GM12872 (cell line): ENCODE data around the gene APOBEC4.

ENCODE experiments used
- TF ChIP-seq, protein P1 (sequence below): IDR thresholded peaks from 3 replicates; pipeline ENCODE4 v1.5.1; 2011; ENCODE audit warnings: low read depth, mild to moderate bottlenecking, low read length, moderate library complexity; ENCODE audit not compliant: insufficient read depth

APOBEC4 gene

DNA sequence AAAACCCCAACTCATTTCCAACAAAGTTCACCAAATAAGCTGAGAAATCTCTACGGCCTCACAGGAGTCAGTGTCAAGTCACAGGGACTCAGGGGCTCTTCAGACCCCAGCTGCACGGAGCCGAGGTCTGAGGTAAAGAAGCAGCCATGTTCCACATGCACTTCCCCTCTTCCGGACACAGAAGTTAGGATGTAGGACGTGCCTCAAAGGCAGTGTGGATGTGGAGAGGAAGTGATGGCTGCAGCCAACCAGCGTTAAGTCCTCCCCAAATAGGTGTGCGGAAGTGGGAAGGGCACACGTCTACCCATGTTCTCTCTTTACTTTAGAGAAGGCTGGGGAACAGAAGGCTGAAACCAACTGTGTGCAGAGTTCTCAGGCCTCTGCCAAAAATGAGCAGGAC is 48.3 kb downstream of the APOBEC4 start:
- TF ChIP-seq, protein P1, sequence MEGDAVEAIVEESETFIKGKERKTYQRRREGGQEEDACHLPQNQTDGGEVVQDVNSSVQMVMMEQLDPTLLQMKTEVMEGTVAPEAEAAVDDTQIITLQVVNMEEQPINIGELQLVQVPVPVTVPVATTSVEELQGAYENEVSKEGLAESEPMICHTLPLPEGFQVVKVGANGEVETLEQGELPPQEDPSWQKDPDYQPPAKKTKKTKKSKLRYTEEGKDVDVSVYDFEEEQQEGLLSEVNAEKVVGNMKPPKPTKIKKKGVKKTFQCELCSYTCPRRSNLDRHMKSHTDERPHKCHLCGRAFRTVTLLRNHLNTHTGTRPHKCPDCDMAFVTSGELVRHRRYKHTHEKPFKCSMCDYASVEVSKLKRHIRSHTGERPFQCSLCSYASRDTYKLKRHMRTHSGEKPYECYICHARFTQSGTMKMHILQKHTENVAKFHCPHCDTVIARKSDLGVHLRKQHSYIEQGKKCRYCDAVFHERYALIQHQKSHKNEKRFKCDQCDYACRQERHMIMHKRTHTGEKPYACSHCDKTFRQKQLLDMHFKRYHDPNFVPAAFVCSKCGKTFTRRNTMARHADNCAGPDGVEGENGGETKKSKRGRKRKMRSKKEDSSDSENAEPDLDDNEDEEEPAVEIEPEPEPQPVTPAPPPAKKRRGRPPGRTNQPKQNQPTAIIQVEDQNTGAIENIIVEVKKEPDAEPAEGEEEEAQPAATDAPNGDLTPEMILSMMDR, result no peak

DNA sequence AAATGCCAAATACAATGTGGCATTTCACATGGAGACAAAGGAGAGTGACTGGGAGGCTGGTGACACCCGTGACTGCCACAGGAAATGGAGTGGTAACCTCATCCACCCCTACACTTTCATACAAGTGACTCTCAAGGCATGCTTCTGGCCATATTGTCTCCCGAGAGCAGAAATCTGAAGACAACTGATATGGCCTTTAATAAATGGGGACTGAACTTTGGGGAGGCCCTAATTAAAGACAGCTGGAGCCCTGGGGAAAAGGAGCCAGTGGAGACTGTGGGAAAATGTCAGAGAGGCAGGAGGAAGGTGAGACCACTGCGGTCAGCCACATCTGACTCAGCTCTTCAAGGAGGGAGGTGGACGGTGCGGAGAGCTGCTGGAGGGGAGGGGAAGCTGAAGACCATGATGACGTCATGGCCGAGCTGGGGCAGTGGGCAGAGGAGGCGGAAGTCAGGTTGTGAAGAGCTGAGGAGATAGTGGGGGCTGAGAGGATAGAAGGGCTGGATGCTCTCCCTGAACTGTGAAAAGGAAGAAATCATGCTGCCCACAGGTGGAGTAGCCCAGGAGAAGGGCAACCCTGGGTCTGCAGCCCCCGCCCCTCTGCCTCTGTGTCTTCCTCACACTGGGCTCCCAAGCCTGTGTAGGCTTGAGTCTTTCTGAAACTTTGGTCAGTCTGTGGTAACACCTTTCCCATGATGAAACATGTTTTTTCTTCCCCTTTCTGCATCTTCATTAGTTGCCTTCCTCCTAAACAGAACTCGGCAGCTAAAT is 48.9 kb downstream of the APOBEC4 start:
- TF ChIP-seq, protein P1, result no peak

DNA sequence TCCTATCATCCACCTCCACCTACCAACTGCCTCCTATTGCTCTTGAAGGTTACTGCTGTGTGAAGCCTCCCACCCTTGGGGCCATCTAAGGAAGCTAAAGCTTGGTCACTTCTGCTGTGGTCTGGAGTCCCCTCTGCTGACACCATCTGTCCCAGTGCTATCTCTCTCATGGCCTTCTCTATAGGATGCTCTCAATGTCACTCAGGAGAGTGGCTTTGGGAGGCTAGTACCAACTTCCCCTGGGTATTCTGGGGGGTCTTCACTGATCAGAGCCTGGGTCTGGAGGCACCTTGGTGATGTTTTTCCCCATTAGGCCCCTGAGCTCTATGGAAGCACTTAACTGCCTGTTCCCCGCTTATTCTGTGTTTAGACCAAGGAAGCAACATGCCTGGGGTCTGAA is 50.6 kb downstream of the APOBEC4 start:
- TF ChIP-seq, protein P1, result no peak

DNA sequence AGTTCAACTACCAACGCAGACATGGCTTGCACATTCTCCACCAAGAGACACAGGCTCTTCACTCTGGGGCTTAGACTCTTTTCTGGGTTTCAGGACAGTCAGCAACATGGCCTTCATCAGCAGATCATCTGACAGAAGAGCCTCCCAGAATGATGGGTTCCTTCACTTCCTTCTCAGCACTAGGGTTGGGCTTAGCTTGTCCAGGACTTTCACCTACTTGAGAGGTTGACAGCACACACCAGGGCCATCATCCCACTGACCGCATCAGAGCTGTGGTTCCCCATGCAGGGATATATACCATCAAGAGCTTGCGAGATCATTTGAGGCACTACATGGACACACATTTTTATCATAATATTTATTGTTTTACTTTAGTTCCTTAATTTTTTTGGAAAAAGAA is 52.5 kb downstream of the APOBEC4 start:
- TF ChIP-seq, protein P1, result no peak

DNA sequence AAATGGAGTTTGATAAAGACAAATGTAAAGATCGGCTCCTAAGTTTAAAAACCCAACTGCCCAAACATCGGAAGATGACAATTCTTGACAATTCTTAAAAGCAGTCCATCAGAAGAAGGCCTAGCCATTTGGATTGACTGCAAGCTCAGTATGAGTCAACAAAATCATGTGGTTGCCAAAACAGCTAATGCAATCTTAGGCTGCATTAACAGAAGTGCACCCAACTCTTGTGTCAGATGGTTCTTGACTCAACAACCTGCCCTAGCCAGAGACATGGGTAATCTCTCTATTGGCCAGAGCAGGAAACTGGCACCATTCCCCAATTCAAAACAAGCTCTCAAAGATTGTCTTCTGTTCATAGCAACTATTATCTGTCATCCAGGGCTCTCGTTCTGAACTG is 53.0 kb downstream of the APOBEC4 start:
- TF ChIP-seq, protein P1, result no peak

DNA sequence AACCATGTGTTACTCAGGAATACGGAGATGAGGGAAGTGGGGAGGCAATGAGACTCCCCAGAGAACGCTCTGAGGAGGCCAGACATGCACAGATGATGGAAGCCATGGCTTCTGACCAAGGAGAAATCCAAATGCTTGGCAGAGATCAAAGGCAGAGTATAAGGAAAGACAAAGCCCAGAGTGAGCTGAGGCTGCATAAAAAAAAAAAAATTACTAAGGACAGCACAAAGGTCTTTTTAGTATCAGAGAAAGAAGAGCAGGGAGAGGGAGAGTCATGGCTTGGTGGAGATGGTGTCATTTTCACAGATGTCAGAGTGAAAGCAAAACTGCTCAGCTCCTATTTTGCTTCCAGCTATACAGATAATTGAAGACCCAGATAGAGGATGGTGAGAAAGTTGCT is 54.7 kb downstream of the APOBEC4 start:
- TF ChIP-seq, protein P1, result no peak

DNA sequence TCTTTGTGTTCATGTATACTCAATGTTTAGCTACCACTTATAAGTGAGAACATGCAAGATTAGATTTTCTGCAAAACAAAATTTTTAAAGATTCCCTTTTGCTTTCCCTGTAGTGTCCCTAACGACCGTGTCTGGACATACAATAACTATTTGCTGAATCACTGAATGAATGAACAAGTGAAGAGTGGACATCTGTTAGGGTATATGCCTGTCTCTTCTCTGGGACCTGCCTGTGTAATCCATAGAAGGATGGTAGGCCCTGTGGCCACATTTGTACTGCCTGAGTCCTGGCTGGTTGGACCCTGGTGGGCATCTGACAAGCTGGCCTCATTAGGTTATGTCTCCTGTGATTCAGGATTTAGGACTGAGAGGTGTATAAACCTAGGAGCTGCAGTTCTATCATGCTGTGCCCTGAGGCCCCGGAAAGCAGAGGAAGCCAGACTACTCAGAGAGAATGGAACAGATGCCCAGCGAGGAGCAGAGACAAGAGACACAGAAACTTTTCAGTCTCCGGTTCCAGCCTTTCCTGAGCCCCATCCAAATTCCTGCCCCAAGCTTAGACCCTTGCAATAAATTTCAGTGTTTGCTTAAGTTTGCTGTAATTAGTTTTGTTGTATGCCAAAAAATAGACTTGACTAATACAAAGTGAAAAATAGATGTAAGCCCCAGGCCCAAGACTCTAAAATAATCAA is 55.3 kb downstream of the APOBEC4 start:
- TF ChIP-seq, protein P1, result no peak
